ENCODE measurements around the gene TMEM114. TPM values are rescaled to one million over a fixed set of nuclear protein-coding genes. Genes with fewer than 3 reads are reported as not detected.

Gene TMEM114
- total RNA-seq, 2 experiments from 2014 or later = not detected

DNA sequence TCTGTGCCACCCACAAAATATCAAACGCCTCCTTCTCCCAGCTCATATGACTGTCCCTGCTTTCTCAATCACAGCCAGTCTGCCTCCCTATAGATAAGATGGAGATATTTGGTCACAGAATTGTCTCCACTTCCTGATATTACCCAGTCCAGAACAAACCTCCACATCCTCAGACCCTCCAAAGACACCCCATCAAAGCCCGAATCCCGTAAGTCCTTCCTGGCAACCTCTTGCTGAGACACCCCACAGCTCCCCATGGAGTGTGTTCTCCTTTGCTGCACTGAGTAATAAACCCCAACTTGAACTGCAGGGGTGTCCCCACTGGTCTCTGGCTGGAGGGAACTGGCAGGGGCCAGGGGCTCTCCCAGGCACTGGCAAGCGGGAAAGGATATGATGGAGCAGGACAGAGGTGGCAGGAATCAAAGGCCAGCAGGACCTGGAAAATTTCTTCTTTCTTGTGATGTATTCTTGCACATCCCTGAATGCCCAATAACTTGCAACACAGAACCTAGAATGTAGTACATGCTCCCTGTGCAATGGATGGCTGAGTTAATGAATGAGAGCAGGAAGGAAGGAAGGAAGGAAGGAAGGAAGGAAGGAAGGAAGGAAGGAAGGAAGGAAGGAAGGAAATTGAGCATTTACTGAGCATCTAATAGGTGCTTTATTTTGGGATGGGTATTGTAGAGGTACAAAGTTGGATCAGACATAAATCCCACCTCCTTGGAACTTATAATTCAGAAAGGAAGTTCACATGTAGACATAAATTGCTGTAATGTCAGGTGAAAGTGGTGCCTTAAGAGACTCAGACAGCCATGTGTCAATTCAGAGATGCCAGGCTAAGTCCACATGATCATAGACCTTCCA is 13.9 kb downstream of the TMEM114 start:
- Mint-ChIP-seq H3K36me3 (ENCODE audit: low read depth) (no peaks in the 10 kb centered on the region), H3K27me3 (peaks cover 18% of the 10 kb centered on the region), H3K4me1 (ENCODE audit: low read depth) (no peaks in the 10 kb centered on the region), H3K9me3 (no peaks in the 10 kb centered on the region), H3K4me3 (no peak overlapping the region), H3K27ac (no peak overlapping the region)
- intact Hi-C loops (cut with micrococcal nuclease) = no loop called here
- no peak for TF ChIP-seq CTCF (IDR thresholded peaks at IDR 0.05)
- POLR2A ChIA-PET = no interaction called here
- ATAC-seq (no peak), DNase-seq (no peak)
- CTCF ChIA-PET = no interaction called here

DNA sequence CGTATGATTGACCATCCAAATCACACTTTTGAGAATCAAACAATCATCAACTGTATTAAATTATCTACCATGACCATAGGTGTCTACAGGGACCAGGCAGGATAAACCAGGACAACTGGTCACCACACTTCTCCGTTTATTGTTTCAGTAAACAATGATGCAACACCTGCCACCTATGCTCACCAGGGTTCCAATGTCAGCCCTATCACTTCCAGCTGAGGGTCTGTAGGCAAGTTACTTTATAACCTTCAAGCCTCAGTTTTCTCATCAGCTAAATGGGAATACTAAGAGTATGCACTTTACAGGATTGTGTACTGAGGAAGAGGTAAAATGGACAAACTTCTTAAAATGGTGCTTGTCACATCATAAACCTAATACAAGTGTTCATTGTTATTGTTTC is 14.9 kb downstream of the TMEM114 start:
- Mint-ChIP-seq H3K27me3 (peaks cover 19% of the 10 kb centered on the region), H3K9me3 (no peaks in the 10 kb centered on the region), H3K36me3 (ENCODE audit: low read depth) (no peaks in the 10 kb centered on the region), H3K4me1 (ENCODE audit: low read depth) (no peaks in the 10 kb centered on the region), H3K27ac (no peak overlapping the region), H3K4me3 (no peak overlapping the region)
- CTCF ChIA-PET = no interaction called here
- DNase-seq (no peak), ATAC-seq (no peak)
- intact Hi-C loops (cut with micrococcal nuclease) = no loop called here
- POLR2A ChIA-PET = no interaction called here
- TF ChIP-seq CTCF (IDR thresholded peaks at IDR 0.05) = no peak

DNA sequence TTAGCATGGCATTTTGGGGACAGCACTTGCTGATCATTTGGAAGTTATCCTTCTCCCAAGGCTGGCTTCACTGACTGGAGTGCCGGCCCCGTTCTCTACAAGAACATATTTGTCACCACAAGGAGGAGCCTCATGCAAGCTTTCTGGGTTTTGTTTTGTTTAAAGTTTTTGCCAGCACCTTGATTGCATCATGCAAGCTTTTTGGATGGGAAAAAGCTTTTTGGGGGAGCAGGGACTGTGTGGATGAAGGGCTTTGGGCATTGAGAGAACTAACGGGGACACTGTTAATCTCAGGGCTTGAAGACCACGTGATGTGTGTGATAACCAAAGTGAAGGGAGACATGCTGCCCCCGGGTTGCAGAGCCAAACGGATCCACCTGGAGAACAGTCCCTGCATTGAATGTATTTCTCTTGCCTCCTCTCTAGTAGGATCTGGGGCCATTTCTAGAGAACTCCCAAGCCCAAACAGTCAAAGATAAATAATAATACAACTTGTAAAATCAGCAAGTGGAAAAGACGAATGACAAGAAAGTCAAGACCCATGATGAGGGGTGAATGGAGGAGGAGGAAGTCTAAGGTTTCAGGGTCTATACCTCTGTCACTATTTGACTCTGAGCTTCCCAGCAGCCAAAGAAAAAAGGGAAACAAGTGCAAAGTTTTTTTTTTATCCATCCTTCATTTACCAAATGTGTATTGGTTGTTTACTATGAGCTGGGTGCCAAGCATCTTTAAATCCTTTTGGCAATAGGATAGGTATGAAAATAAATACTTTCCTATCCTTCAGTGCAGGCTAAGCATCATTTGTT is 17.2 kb downstream of the TMEM114 start:
- ChIA-PET POLR2A (no interaction called here), CTCF (interaction anchor here (0.6 to 1.5 kb wide), 4 partner anchors 11 to 468 kb away, joined by 3 to 6 read pairs (median 3); no protein-coding TSS in a partner anchor)
- no peaks in the 10 kb centered on the region for H3K9me3 Mint-ChIP-seq
- no peak for ATAC-seq
- no peaks in the 10 kb centered on the region for H3K4me1 Mint-ChIP-seq (ENCODE audit: low read depth)
- peak; percentile 18 for DNase-seq
- H3K27me3 Mint-ChIP-seq = peaks cover 20% of the 10 kb centered on the region
- intact Hi-C loops (cut with micrococcal nuclease) = no loop called here
- no peaks in the 10 kb centered on the region for H3K36me3 Mint-ChIP-seq (ENCODE audit: low read depth)
- peak; percentile 47 for TF ChIP-seq CTCF (IDR thresholded peaks at IDR 0.05)
- H3K4me3 Mint-ChIP-seq = no peak overlapping the region
- H3K27ac Mint-ChIP-seq = no peak overlapping the region

DNA sequence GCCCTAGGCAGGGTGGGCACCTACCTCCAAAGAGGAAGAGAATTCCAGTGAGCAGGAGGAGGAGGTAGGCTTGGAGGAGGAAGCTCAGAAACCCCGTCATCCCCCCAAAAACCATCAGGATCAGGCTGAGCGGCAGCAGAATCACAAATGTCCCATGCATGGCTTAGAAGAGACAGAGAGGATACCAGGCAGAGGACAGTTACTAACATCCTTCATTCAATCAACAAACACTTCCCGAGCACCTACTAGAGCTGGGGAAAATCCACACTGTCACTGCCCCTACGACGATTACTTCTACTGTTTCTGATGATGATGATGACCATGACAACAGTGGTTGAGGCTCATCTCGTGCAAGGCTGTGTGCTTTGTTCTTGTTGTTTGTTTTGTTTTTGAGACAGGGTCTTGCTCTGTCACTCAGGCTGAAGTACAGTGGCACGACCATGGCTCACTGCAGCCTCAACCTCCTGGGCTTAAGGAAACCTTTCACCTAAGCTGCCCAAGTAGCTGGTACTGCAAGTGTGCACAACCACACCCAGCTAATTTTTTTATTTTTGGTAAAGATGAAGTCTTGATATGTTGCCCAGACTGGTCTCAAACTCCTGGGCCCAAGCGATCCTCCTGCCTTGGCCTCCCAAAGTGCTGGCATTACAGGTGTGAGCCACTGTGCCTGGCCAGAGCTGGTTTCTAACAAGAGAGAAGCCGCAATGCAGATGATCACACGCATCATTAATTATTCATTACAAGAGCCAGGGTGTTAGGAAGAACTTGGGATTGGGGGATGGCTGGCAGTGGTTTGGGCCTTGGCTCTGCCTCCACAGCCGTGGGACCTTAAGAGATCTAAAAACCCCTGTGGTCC is 18.0 kb downstream of the TMEM114 start:
- no peak for TF ChIP-seq CTCF (IDR thresholded peaks at IDR 0.05)
- ATAC-seq (no peak), DNase-seq (no peak)
- Mint-ChIP-seq H3K4me3 (no peak overlapping the region), H3K9me3 (no peaks in the 10 kb centered on the region), H3K4me1 (ENCODE audit: low read depth) (peaks cover 2% of the 10 kb centered on the region), H3K36me3 (ENCODE audit: low read depth) (no peaks in the 10 kb centered on the region), H3K27me3 (peaks cover 20% of the 10 kb centered on the region), H3K27ac (no peak overlapping the region)
- ChIA-PET POLR2A (no interaction called here), CTCF (interaction anchor here (0.7 to 1.5 kb wide), 4 partner anchors 12 to 364 kb away, joined by 3 to 6 read pairs (median 4); no protein-coding TSS in a partner anchor)
- intact Hi-C loops (cut with micrococcal nuclease) = no loop called here

Measured in activated CD8-positive, alpha-beta T cell treated with anti-CD3 and anti-CD28 coated beads for 36 hours (primary cell).